ENCODE measurements around the gene GALNT10.

Gene GALNT10

DNA sequence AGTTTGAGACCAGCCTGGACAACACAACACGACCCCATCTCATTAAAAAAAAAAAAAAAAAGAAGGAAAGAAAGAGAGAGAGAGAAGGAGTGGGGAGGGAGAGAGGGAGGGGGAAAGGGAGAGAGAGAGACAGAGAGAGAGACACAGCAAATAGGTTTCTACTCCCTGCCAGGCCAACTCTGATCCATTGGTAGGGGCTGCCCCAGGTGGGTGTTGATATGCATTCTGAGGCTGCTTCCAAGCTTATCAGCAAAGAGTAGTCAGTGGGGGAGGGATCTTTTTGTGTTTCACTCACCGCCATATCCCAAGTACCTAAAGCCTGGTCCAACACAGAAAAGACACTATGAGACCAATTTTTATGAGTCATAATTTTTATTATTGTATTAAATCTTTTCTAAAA is 198.3 kb downstream of the GALNT10 start:
- no peak for DNase-seq

DNA sequence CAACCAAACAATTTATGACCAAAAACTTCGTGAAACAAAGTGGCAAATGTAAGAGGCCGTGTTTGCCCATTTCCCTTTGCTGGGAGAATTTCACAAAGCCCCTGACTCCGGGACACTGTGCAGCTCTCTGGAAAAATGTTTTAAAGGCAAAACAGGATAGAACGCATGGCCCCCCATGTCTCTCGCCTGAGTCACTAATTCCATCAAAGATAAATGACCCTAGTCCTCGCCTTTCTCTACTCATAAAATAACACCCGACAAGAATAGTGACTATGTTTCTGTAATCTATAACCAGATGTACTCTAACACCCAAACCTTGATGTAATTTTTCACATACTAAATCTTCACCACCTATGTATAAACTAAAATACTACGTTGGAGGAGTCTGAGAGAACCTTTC is 199.6 kb downstream of the GALNT10 start:
- no peak for DNase-seq

DNA sequence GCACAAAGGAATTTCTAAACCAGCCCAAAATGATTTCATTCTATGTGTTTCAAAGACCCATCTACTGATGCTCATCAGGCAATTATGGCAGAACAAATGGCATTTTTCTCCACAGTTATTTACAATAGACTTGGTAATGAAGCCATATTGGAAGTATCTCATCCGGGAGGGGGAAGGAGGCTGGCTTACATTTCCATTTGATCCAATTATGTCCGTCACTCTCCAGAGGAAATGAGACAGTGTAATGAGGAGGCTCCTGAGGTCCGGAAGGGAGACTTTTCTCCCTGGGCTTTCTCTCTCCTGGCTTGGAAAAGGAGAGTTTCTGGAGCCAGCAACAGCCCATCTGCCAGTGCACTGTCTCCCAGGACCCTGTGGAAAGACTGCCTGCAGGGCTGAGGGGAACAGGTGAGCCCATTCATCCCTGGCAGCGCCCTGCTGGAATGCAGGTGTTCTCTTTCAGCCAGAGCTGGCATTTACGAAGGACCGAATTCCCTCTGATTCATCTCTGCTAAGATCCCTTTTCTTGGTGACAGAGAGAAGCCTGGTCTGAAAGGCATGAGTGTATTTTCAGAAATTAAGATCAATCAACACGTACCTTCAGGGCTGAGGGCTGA is 200.3 kb downstream of the GALNT10 start:
- DNase-seq, result no peak

DNA sequence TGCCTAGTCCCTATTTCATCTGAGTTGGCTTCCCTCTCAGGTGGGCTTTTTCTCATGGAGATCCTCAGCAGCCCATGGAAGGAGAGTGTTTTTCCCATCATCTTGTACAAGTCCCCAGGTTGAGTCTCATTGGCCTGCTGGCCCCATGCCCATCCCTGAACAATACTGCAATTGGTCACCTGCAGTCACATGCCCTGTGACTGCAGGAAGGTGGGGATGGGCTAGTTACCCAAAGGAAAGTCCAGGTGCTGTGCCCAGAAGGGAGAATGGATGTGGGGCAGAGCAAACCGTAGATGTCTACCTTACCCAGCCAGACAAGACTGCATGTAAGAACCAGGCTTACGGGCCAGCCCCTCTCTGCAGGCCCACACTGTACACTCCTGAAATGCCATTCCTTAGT is 201.3 kb downstream of the GALNT10 start:
- DNase-seq, result no peak

DNA sequence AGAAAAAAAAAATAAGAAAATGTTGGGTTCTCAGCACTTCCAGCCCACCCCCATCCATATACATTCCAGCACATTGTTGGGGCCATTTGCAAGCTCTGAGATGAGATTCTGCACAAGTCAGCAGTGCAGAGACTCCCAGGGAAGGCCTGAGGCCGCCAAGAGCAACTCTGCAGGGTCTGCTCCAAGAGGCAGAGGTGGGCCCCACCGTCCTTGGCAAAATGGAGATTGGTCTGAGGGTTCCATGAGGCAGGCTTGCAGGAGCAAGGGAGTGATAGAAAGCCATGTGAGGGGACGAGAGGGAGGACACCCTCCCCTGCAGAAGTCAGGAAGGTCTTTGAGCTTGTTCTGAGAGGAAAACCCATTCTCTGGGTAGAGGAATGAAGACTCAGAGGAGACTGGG is 203.3 kb downstream of the GALNT10 start:
- no peak for DNase-seq

DNA sequence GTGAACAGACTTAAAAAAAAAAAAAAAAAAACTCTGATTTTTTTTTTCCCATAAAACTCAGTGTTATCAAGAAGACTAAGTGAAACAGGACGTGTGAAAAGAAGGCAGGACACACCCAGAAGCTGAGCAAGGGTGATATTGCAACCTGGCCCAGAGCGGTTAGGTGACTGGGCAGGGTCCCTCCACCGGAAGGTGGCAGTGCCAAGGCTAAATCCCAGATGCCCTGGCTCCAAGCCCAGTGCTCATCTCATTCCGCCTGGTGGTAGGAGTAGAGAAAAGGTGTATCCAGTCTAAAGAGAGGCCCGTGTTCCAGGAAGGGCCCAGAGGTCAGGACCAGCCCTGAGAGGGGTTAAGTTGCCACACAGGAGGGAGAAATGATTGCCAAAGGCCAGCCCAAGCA is 203.8 kb downstream of the GALNT10 start:
- DNase-seq, result no peak

DNA sequence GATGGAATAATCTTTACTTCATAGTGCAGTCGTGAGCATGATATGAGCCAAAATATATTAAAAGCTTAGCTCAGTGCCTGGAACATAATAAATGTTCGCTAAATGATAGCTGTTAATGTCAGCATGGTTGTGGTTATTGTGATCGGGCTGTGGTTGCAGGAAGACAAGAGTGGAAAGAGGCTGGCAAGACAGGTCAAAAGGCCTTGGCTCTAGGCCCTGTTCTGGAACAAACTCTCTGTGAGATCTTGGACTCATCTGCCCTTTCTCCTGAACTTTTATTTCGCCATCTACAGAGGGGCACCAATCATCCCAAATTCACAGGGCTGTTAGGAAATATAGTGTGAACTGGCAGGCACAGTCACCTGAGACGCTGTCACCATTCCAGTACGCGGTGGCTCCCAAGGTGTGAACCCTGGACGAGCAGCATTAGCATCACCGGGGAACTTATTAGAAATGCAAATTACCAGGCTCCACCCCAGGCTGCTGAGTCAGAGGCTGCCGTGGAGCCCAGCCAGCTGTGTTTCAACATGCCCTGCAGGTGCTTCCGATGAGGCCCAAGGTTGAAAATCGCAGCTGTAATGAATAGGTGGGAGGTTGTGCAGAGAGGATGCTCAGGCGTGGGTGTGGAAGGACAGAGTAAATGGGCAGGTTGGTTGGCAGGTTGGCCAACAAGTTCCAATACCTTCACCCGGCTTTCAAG is 205.0 kb downstream of the GALNT10 start:
- no peak for DNase-seq

DNA sequence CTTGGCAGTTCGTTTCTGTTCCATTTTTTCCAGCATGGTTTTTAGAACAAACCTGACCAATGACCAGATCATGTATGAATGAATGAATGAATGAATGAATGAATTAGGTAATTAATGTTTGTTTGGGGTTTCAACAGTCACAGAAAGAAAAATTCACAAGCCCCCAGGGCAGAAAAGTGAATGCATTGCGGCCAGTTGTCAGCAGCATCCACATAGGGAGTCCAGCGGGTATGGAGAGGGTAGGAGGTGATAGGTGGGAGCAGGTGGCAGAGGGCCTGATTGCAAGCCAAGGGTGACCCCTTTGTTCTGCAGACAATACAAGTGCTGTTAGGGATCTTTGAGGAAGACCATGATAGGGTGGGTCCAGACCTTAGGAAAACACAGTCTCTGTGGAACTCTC is 205.6 kb downstream of the GALNT10 start:
- no peak for DNase-seq

DNA sequence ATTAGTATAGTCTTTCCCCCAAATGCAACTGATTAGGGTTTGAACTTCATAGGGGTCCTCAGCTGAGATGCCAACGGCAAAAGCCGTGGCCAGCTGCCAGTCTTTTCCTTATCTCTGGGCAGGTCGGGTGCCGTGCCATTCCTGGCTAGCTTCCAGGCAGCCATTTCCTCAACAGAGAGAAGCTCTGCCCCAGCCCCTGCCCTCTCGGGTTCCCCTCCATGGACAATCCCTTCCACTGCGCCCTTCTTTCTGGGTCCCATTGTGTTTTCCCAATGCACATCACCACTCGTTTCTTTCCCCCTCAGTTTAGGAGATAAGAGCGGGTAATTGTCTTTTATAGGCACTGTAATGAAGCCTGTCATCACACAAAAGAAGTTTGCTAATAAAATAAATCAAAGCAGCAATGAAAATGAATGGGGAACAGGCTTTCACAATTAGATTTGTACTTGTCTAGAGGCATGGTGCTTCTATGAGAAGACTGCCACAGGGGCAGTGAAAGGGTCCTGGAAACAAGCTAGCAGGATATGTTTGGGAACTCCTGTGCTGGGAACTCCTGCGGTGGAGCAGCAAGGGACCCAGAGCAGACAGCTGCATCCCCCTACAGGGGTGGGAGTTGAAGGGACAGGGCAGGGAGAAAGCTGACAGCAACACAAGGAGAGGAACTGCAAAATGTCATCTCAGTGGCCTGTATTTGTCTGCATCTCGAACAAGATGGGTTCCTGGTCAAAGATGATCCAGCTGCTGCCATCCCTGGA is 207.3 kb downstream of the GALNT10 start:
- no peak for DNase-seq

DNA sequence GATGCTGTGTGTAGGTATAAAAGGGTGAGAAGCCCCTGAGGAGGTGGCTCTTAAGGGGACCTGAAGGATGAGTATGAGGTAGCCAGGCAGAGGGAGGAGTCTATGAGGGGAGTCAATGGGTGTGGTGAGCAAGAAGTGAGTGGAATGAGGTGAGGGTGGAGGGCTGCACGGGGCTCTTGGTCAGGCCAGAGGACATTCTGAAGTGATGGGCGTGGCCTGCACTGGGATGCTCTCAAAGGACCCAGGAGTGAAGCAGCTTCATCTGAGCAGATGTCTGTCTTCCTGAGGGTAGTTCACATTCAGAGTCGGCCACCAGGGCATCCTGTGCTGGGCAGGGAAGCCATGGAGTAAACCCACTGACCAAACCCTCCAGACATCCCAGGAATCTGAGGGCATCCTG is 210.1 kb downstream of the GALNT10 start:
- DNase-seq, result no peak

DNA sequence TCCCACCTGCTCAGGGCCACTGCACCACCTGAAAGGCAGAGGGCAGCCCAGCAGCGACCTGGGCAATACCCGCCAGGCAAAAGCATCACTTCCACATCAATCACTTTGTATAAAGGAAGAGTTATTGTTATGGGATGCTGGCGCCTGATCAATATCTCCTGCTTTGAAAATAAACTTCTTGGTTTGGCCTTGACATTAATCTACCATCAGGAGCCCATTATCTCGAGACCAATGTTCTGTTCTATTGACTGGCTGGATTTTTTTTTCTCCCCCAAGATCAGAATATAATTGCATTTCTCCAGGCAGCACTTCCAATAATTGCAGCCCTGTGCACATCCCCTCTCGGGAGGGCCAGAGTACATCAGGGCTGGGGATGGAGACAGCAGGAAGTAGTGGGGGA is 210.8 kb downstream of the GALNT10 start:
- DNase-seq, result no peak

DNA sequence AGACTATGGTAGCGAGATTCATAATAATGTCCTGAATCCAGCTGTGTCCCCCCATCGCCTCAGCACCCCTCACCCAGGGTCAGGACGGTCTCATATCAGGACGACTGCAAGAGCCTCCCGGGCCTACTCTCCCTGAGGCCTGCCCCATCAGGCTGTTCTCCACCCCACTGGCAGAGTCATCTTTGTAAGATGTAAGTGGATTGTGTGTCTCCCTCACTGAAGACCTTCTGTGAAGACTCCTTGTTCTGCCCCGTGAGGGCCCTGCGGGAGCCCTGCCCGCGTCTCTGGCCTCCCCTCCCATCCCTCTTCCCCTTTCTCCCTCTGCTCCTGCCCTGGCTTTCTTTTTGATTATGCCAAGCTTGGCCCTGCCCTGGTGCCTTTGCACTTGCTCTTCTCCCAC is 211.4 kb downstream of the GALNT10 start:
- no peak for DNase-seq

DNA sequence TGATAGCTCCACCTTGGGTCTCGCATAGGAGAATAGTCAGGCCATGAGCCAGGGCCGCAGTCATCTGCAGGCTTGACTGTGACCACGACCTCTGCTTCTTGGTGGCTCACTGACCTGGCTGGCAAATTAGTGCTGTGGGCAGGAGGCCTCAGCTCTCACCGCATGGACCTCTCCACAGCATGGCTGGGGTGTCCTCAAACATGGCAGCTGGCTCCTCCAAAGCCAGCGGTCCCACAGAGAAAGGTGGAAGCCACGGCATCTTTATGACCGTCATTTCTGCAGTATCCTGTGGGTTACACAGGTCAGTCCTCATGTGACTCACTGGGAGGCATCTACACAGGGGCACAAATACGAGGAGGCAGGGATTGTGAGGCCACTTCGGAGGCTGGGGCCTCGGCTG is 212.1 kb downstream of the GALNT10 start:
- no peak for DNase-seq

DNA sequence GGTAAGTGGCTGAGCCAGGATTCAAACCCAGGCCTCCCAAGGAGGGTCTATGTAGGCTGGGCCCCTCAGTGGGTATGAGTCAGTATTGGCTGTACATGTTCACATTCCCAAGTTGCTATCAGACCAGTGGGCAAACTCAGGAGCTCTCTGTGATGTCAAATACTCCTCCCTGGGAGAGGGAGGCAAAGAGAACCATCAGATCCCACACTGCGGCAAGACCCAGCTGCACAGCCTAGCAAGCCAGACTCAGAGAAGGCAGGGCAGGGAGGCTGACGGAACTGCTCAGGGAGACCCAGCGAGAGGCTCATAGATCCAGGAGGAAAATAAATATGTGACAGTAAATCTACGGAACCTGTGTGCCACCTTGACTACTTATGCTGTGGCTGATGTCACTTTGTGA is 212.7 kb downstream of the GALNT10 start:
- no peak for DNase-seq

DNA sequence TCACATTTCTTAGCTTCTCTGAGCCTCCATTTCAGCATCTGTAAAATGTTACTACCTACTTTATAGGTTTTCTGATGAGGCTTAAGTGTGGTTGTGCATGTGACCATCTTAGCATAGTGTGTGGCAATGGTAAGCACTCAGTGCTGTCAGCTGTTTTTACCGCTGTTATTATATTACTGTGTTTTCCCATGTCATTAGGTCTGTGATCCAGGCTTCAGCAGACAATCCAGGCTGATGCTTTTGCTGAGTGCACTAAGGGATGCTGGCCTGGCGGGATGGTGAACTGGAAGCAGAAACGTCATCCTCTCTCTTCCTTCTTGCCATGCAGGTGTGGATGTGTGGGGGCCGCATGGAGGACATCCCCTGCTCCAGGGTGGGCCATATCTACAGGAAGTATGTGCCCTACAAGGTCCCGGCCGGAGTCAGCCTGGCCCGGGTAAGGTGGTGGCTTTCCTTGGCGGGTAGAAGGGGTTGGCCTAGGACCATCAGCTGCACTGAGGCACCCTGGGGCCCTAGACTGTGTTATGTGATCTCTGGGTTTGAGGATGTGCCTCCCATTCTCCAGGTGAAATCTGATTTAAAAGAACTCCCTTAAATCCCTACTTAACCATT is 213.3 kb downstream of the GALNT10 start:
- DNase-seq, result no peak

DNA sequence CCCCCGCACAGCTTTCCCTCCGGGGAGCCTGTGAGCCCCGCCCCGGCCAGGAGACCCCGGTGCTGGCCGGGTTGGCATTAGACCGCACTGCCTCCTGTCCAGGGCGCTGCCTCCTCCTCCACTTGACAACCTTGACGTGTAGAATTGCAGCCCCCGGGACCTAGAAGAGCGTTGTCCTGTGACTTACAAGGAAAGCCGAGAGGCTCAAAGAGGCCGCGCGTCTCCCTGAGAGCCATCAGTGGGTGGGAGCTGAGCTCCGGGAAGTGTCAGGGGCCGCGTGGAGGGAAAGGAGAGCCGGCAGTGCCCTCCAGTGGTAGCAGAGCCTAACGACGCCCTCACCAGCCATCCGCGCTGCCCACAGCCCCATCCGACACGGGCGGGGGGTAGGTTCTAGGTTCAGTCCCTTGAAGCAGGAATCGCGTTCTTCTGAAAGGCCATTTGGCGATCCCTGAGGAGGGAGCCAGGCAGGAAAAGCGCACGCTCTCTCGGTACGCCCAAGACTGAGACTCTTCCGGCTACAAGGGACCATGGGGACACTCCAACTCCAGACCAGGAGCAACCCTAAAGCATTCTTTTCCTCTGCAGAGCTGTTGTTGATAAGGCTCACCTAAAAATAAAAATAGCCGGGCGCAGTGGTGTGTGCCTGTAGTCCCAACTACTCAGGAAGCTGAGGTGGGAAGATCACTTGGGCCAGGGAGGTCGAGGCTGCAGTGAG is 214.7 kb downstream of the GALNT10 start:
- peak; percentile 62 for DNase-seq

DNA sequence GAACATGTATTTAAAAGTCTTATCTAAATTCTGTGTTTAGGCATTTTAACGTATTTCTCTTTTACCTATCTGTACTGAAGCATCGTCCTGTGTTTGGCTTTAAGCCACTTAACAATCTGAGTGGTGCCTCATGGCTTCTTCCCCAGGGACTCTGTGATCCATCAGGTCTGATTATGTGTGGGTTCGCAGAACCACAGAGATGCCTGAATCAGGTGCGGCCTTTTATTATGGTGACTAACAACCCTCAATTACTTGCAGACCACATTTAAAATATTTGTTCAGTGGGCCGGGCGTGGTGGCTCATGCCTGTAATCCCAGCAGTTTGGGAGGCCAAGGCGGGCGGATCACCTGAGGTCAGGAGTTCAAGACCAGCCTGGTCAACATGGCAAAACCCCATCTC is 215.7 kb downstream of the GALNT10 start:
- no peak for DNase-seq

DNA sequence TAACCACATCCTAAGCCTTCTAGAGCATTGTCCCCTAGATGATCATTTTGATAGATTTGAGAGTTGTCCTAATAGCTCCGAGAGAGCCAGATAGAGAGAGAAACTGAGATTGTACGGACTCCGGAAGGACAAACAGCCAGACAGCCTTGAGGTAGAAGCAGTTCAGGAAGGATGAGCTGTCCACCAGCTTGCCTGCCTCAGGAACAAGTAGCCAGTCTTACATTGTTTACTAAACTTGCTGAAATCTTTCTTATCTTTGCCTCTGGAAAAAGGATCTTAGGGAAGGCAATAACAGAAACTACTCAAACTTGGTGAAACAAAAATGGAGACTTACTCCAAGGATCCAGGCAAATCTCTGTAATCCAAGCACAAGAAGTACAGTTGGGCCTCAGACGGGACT is 216.3 kb downstream of the GALNT10 start:
- no peak for DNase-seq

DNA sequence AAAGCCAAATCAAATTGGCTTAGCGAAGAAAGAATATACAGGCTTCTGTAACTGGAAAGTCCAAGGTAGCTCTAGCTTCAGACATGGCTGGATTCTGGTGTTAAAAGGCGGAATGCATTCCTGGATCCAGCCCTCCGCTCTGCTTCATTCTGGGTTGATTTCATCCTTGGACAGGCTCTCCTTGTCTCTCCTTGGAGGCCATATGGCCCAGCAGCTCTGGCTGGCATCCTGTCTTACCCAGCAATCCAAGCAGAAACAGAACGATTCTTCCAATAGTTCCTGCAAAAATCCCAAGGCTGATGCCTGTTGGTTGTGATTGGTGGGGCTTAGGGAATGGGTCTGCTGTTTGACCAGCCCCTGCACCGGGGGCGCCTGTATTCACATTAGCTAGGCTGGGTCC is 218.3 kb downstream of the GALNT10 start:
- no peak for DNase-seq

DNA sequence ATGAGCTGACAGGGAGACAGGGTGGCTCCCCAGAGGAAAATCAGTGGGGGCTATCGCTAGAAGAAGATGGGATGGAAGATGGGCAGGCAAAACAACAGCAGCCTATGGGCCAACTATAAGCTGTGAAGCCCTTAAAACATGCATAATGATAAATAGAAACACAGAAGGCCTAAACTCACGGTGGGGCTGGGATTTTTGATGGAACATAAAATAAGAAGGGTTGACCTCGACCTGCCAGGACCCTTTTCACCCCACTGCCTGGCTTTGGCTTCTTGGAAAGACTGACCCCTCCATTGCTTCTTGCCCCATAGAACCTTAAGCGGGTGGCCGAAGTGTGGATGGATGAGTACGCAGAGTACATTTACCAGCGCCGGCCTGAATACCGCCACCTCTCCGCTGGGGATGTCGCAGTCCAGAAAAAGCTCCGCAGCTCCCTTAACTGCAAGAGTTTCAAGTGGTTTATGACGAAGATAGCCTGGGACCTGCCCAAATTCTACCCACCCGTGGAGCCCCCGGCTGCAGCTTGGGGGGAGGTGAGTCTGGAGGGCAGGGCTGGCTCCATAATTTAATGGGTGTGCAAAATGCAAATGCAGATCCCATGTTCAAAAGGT is 218.8 kb downstream of the GALNT10 start:
- DNase-seq, result no peak

DNA sequence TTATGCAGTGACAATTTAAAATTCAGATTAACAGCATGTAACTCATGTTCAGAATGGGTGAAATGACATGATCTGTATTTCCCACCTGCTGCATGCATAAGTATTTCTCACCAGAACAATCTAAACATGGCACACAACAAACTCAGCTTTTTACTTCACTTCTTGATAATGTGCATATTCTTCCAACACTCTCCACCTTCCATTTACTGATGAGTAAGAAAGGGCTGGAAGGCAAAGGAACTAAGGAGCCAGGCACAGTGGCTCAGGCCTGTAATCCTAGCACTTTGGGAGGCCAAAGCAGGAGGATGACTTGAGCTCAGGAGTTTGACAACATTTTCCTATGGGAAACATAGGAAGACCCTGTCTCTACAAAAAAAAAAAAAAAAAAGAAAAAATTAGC is 219.5 kb downstream of the GALNT10 start:
- no peak for DNase-seq

DNA sequence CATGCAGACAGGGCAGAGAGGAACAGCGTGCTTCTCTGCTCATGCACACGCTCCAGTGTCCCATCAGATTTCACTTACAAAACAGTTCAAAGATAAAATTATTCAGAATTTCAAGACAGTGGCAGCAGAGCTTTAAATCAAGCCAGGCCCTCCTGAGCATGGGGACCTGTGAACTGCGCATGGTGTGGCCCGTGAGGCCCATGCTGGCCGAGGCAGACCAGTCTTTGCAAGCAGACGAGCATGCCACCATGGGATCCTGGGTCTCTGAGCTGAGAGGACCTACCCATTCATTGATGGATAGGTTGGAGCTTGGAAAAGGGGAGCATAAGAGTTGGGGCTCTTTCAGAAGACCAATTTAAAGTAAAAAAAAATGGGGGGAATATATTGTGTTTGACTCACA is 220.3 kb downstream of the GALNT10 start:
- no peak for DNase-seq

DNA sequence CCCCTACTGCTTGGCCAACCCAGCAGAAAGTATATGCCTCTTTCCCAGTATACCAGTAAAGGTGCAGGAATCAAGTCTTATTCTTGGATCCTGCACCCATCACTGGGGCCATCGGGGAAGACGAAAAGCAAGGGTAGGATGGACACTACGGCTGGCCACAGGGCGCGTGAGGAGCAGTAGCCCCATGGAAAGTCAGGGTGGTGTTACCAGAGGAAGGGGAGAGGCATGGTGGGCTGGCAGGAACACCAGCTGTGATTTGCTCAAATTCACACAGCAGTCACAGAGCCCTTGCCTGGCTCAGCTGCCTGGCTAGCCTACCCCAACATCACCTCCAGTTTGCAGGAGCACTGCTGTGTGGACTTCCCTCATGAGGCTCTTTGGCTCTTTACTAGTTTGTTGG is 220.8 kb downstream of the GALNT10 start:
- DNase-seq, result no peak

All from activated gamma-delta T cell treated with Interleukin-2 at 50 U/mL for 16 hours (primary cell).